ENCODE results near the gene ABHD17A. TPM values are rescaled to one million over a fixed set of nuclear protein-coding genes. Genes with fewer than 3 reads are reported as not detected.

The ABHD17A gene
- total RNA-seq, 1 experiment from 2014 or later: 47.7 TPM

GRCh38 chr19:1866693-1867348, 18.5 kb downstream of the ABHD17A start:
- H3K9me3 Mint-ChIP-seq (ENCODE audit: unreplicated experiment): no peaks in the 10 kb centered on the region
- H3K27ac Mint-ChIP-seq (ENCODE audit: unreplicated experiment): no peak overlapping the region
- no peak overlapping the region for H3K4me3 ChIP-seq (ENCODE audit: low read depth, low read length)
- H3K4me1 Mint-ChIP-seq (ENCODE audit: low read depth, unreplicated experiment): no peaks in the 10 kb centered on the region
- H3K9me3 ChIP-seq: no peaks in the 10 kb centered on the region
- DNase-seq: no peak
- H3K36me3 Mint-ChIP-seq (ENCODE audit: insufficient read depth, unreplicated experiment): peaks cover 16% of the 10 kb centered on the region
- ChIA-PET POLR2A (no interaction called here), CTCF (interaction anchor here (1.1 kb wide), 1 partner anchor 9 kb away, joined by 5 read pairs; no protein-coding TSS in a partner anchor)
- no TSS peak for BruUV-seq (replicated peaks)
- no peaks in the 10 kb centered on the region for H3K27me3 ChIP-seq (replicated peaks; ENCODE audit: control insufficient read depth, insufficient read depth, low read length)
- no peaks in the 10 kb centered on the region; the same call in 1 of the 2 replicates for H3K36me3 ChIP-seq (ENCODE audit: control insufficient read depth, insufficient read depth, low read length)
- no peak overlapping the region for H3K4me3 Mint-ChIP-seq (ENCODE audit: unreplicated experiment)
- peaks cover 5% of the 10 kb centered on the region; the same call in 1 of the 2 replicates for H3K4me1 ChIP-seq
- no peaks in the 10 kb centered on the region for H3K27me3 Mint-ChIP-seq (ENCODE audit: insufficient read depth, unreplicated experiment)
- no peak for TF ChIP-seq CTCF (IDR thresholded peaks at IDR 0.05; ENCODE audit: insufficient read depth in 1 of 2, low read depth in 1 of 2, low read length in 1 of 2, severe bottlenecking in 1 of 2, unreplicated experiment in 1 of 2)
- intact Hi-C loops (cut with micrococcal nuclease; ENCODE audit: unreplicated experiment): no loop called here

GRCh38 chr19:1865172-1866010, 19.9 kb downstream of the ABHD17A start:
- intact Hi-C loops (cut with micrococcal nuclease; ENCODE audit: unreplicated experiment): no loop called here
- Histone ChIP-seq H3K4me3 (ENCODE audit: low read depth, low read length) (peak overlapping the region; percentile 64), H3K4me1 (peaks cover 19% of the 10 kb centered on the region), H3K36me3 (ENCODE audit: control insufficient read depth, insufficient read depth, low read length) (no peaks in the 10 kb centered on the region; the same call in 1 of the 2 replicates), H3K27me3 (replicated peaks; ENCODE audit: control insufficient read depth, insufficient read depth, low read length) (no peaks in the 10 kb centered on the region), H3K9me3 (no peaks in the 10 kb centered on the region)
- no peak for TF ChIP-seq CTCF (IDR thresholded peaks at IDR 0.05; ENCODE audit: insufficient read depth in 1 of 2, low read depth in 1 of 2, low read length in 1 of 2, severe bottlenecking in 1 of 2, unreplicated experiment in 1 of 2)
- Mint-ChIP-seq H3K4me1 (ENCODE audit: low read depth, unreplicated experiment) (peaks cover 5% of the 10 kb centered on the region), H3K4me3 (ENCODE audit: unreplicated experiment) (peak overlapping the region; percentile 67), H3K27ac (ENCODE audit: unreplicated experiment) (no peak overlapping the region), H3K9me3 (ENCODE audit: unreplicated experiment) (no peaks in the 10 kb centered on the region), H3K27me3 (ENCODE audit: insufficient read depth, unreplicated experiment) (no peaks in the 10 kb centered on the region), H3K36me3 (ENCODE audit: insufficient read depth, unreplicated experiment) (peaks cover 20% of the 10 kb centered on the region)
- no TSS peak for BruUV-seq (replicated peaks)
- ChIA-PET CTCF (interaction anchor here (0.9 to 1.3 kb wide), 8 partner anchors 10 to 63 kb away, joined by 3 to 8 read pairs (median 4); partner anchors contain the start of gene ABHD17A), POLR2A (interaction anchor here (0.6 to 1.5 kb wide), 5 partner anchors 10 to 26 kb away, joined by 3 to 12 read pairs (median 10); partner anchors contain the start of gene ABHD17A)
- no peak for DNase-seq

DNA sequence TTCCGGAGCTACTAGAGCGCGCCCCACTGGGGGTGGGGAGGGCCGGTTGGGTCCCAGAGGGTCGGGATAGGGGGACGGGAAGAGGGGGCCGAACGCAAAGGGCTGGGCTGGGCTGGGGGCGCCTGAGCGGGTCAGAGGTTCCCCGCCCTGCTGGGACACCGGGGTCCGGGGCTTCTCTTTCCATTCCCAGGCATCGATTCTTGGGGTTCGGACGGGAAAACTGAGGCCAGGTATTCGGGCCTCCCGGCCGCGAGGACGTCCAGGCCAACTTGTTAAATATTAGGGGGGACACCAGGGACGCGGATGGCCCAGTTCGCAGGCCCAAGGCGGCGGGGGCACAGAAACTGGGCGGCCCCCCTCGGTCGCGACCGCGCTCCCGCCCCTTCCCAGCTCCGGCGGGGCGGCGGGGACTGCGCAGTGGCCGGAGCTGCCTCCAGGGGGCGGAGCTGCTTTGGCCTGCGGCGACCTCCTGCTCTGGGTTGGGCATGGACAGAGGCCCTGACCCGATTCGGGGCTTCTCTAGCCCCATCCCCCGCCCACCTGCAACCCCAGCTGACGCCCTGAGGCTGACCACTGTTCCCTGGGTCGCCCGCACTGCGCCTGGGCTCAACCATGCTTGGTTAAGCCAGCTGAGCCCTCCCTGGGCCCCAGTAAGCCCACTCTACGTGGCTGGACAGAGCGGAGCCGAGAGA, 20.7 kb downstream of the ABHD17A start:
- H3K4me3 ChIP-seq (ENCODE audit: low read depth, low read length): peak overlapping the region; percentile 64
- intact Hi-C loops (cut with micrococcal nuclease; ENCODE audit: unreplicated experiment): loop anchor here (1.0 kb wide), 1 partner anchor 41 kb away; the partner anchor contains the start of genes ADAT3 and SCAMP4
- no peaks in the 10 kb centered on the region for H3K36me3 ChIP-seq (ENCODE audit: control insufficient read depth, insufficient read depth, low read length)
- peak; percentile 70 to 73 for TF ChIP-seq CTCF (IDR thresholded peaks at IDR 0.05; ENCODE audit: insufficient read depth in 1 of 2, low read depth in 1 of 2, low read length in 1 of 2, severe bottlenecking in 1 of 2, unreplicated experiment in 1 of 2)
- peak overlapping the region; percentile 67 for H3K4me3 Mint-ChIP-seq (ENCODE audit: unreplicated experiment)
- H3K9me3 Mint-ChIP-seq (ENCODE audit: unreplicated experiment): no peaks in the 10 kb centered on the region
- no peaks in the 10 kb centered on the region for H3K27me3 Mint-ChIP-seq (ENCODE audit: insufficient read depth, unreplicated experiment)
- peaks cover 27% of the 10 kb centered on the region for H3K4me1 ChIP-seq
- POLR2A ChIA-PET: interaction anchor here (0.6 to 1.5 kb wide), 6 partner anchors 10 to 26 kb away, joined by 3 to 12 read pairs (median 8); partner anchors contain the start of gene ABHD17A
- BruUV-seq (replicated peaks): TSS peak; percentile 83
- H3K36me3 Mint-ChIP-seq (ENCODE audit: insufficient read depth, unreplicated experiment): peaks cover 20% of the 10 kb centered on the region
- peaks cover 5% of the 10 kb centered on the region for H3K4me1 Mint-ChIP-seq (ENCODE audit: low read depth, unreplicated experiment)
- peak; percentile 83 to 89 for DNase-seq
- no peaks in the 10 kb centered on the region for H3K9me3 ChIP-seq
- CTCF ChIA-PET: interaction anchor here (0.6 to 1.3 kb wide), 8 partner anchors 10 to 71 kb away, joined by 3 to 8 read pairs (median 3); partner anchors contain the start of gene ABHD17A
- no peaks in the 10 kb centered on the region for H3K27me3 ChIP-seq (replicated peaks; ENCODE audit: control insufficient read depth, insufficient read depth, low read length)
- H3K27ac Mint-ChIP-seq (ENCODE audit: unreplicated experiment): peak overlapping the region; percentile 42

All from Caco-2 (cell line).